GM21737 (cell line): Measurements from ENCODE around the gene MYO15A.

Experiments used
- ATAC-seq: cut with Tn5 transposase; IDR thresholded peaks from one replicate; pipeline ENCODE4 v1.9.1; 2021; ENCODE audit warnings: mild to moderate bottlenecking, moderate library complexity; ENCODE audit not compliant: unreplicated experiment

MYO15A gene

DNA sequence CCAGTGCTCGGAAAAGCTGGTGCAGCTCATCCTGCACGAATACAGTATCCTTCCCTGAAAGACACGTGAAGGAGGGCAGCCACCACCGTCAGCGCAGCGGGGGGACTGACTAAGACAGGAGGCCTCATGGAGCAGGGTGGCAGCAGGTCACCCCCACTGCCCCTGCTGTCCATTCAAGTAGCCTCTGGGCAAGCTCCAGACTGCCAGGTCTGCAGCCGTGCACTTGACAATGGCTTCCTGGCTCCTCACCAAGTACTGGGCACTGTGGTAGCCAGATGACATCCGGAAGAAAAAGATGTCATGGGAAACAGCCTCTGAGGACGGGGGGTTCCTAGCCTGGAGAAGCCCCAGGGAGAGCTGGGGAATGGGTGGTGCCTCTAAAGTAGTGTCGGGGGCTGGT, 7.9 kb upstream of the MYO15A start:
- no peak for ATAC-seq

- ATAC-seq, result no peak
Measured at GRCh38 chr17:18101828-18102227, 6.7 kb upstream of the MYO15A start.

GRCh38 chr17:18102640-18103039, 5.9 kb upstream of the MYO15A start:
- no peak for ATAC-seq

GRCh38 chr17:18105027-18105426, 3.5 kb upstream of the MYO15A start:
- ATAC-seq, result no peak

DNA sequence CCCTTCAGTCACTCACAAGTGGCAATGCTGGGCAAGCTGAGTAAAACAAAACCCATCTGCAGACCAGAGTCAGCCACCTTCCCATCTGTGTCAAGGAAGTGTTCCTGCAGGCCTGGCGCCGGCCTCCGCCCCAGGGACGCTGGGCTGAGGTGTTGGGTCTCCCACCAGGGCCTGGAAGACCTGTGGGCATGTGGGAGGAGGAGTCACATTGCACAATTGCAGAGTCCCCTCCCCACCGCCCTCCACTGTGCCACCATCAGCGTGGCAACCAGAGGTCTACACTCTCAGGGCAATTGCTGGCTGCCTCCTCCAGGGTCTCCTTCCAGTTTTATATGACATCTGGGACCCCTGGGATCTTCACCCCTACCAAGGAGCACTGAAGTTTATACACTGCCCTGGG, 3.0 kb upstream of the MYO15A start:
- no peak for ATAC-seq

DNA sequence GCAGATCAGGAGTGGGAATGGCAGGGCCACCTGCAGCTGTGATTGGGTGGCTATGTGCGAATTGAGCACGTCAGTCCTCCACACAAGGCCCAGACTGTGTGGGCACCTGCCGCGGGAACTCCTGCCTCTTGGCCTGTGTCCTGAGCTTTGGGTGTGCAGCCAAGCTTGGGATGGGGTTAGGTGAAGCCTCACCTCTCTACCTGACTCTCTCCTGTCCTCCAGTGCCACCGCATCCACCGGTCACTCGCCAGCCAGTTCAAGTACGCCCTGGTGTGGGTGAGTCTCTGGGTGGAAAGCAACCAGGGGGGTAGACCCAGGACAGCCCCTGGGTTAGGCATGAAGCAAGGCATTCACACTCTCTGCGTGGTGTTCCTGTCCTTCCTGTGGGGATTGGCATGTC, 2.3 kb upstream of the MYO15A start:
- ATAC-seq, result no peak

DNA sequence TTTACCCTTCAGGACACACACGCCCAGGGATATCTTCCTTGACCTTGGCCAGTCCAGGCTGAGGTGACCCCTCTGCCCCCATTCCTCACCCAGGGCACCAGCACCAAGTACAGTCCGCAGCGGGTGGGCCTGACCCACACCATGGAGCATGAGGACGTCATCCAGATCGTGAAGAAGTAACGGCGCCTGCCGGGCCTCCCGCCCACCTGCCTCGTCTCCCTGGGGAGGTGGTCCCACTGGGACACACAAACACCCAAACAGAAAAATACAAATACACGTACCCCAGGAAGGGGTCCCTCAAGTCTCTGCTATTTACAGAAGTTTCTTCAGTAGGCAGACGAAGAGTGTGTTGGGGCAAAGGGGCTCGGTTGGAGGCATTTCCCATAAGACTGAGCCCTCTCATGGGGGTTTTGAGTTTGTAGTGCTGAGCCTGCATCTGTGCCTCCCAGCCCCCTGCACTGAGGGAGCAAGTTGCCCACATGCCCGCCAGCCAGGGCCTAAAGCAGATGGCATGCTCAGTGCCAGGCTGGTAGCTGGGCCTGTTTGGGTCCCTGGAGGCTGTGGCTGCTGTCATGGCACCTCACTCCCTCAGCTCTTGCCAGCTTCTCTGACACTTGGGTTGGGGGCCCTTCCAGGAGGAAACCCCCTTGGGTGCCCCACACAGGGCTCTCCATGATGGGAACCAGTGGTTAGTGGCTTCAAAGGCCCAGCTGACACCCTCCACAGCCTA, 1.3 kb upstream of the MYO15A start:
- ATAC-seq, result no peak

- ATAC-seq, result no peak
Measured at GRCh38 chr17:18107971-18108370, 585 bp upstream of the MYO15A start.

DNA sequence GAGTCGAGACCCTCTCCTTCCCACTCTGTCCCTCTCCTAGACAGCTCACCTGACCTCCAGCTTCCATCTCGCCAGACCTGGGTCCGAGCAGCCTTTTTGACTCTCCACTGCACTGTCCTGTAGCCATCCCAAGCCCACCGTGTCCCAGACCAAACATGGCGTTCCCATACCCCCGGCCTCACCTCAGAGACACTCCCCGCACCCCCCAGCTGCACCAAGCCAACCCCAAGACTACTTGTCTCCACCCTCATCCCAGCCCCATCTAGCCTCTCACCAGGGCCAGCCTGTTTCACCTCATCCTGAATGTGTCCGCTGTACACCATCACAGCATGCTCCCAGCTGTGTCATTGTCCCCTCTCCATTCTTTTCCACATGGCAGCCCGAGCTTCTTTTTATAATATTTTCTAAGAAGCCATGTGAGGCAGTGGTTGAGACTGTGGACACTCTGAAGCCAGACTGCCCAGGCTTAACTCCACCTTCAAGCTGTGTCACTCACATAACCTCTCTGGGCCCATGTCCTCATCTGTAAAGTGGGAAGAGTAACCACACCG, 1.5 kb downstream of the MYO15A start:
- ATAC-seq, result no peak

GRCh38 chr17:18110636-18111145, 2.1 kb downstream of the MYO15A start:
- no peak for ATAC-seq

DNA sequence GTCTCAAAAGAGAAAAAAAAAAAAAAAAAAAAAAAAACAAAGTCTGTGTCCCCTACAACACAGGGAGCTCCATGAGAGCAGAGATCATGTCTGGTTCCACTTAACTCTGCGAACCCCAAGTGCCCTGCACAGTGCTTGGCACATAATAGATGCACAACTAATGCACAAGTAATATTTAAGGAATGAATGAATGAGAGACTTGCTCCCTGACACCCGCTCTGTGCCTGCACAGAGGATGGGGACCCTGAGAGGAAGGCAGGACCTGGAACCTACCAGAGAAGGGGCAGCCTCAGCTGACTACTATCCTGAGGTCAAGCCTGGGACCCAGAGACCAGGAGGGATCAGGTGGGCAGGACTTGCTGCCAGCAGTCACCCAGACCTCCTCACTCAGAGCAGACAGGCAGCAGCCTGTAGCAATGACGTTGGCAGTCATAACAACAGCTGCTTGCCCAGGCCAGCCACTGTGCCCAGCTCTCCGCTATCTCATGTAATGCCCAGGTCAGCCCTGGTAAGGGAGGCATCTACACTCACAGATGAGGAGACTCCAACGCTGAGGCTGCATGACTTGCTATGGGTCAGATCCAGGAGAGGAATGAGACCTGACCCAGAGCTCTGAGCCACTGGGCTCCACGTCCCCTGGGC, 2.9 kb downstream of the MYO15A start:
- no peak for ATAC-seq

- no peak for ATAC-seq
Measured at GRCh38 chr17:18115517-18115916, 7.0 kb downstream of the MYO15A start.

- no peak for ATAC-seq
Measured at GRCh38 chr17:18116078-18116477, 7.5 kb downstream of the MYO15A start.

DNA sequence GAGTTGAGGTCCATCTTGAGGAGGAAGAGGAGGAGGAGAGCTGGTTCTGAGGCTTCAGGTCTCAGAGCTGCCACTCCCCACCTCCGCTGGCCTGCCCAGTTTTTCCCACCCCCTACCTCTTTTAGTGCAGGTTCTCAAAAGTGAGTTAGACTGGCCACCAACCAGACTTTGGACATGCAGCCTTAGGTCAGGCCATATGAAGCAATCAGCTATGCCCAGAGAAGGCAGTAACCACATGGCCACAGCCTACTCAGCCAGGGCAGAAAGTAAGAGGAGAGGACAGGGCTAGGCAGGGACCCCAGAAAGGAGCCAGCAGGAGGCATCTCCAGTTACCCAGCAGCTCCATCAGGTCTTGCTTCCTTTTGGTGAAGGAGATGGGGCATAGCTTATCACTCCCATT, 9.0 kb downstream of the MYO15A start:
- ATAC-seq, result no peak

DNA sequence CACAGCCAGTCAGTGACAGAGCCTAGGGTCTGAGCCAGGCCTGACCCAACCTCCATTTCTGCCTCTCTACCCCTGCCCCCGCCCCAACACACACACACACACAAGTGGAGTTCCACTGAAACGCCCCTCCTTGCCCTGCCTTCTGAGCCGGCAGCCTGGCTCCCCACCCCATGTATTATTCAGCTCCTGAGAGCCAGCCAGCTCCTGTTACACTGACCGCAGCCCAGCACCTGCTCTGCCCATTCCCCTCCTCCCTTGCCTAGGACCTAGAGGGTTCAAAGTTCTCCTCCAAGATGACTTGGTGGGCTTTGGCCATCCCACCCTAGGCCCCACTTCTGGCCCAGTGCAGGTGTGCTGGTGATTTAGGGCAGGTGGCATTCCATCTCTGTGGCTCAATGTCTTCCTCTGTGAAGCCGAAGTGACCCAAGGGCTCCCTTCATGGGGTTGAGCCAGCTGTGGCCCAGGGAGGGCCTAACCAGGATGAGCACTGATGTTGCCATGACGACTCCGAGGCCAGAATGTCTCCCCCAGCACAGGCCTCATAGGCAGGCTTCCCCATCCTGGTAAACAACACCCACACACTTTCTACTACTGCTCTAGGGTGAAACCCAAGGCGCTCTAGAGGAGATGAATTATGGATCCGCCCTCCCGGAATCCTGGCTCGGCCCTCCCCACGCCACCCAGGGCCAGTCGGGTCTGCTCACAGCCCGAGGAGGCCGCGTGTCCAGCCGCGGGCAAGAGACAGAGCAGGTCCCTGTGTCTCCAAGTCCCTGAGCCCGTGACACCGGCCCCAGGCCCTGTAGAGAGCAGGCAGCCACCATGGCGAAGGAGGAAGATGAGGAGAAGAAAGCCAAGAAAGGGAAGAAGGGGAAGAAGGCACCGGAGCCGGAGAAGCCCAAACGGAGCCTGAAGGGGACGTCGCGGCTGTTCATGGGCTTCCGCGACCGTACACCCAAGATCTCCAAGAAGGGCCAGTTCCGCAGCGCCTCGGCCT, 9.7 kb downstream of the MYO15A start:
- ATAC-seq, result no peak

- ATAC-seq, result no peak
Measured at GRCh38 chr17:18119166-18119745, 10.7 kb downstream of the MYO15A start.

- ATAC-seq, result no peak
Measured at GRCh38 chr17:18119938-18120337, 11.4 kb downstream of the MYO15A start.

GRCh38 chr17:18120461-18121017, 12.0 kb downstream of the MYO15A start:
- no peak for ATAC-seq

GRCh38 chr17:18121144-18121910, 12.8 kb downstream of the MYO15A start:
- no peak for ATAC-seq
